D341Med (cell line): ENCODE measurements around the gene CCDC188.
A peak's percentile ranks its signal among the peaks of the same experiment; 100 is the strongest.

ENCODE experiments used
- DNase-seq: peaks from one replicate; pipeline ENCODE4 v3.0.0; 2012; ENCODE audit warnings: low spot score

CCDC188 gene

DNA sequence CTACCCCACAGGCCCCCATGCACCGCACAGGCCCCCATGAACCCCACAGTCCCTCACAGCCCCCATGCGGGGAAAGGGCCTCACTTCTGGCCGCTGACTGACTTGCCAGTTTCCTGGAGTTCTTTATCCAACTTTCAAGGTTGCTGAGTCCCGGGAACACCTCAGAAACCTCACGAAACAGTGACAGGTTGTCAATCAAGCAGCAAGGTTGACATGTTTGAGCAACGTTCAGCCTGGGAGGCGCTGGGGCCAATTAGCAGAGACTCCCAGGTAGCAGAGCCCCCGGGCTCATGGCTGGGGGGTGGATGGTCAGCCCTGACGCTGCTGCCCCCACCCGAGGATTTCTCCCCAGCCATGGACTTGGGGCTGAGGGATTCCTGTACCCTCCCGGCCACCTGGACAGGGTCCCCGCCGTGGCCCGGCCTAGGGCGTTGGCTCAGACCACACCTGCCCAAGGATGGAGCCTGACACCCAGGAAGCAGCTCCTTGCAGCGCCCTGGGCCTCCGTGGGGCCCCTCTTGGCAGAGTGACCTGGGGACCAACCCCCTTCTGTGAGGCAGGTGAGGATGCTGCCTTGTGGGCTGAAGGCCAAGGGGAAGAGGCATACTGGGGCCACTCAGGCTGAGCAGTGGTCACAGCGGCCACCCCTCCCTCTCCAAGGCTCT is 33.8 kb upstream of the CCDC188 start:
- DNase-seq = no peak

DNA sequence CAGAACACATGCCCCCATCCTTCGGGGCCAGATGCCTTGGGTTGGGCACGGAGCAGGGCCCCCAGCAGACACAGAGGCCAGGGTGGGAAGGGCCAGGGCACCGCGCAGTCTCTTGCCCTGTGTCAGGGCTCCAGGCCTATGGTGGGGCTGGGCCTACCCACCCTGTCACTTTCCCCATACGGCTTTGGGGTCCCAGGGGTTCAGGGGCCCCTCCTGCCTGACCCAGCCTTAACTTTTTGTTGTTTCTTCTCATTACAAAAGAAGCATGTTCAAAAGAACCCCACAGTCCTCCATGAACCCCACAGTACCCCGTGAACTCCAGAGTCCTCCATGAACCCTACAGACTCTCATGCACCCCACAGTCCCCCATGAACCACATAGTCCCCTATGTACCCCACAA is 33.0 kb upstream of the CCDC188 start:
- DNase-seq = no peak

DNA sequence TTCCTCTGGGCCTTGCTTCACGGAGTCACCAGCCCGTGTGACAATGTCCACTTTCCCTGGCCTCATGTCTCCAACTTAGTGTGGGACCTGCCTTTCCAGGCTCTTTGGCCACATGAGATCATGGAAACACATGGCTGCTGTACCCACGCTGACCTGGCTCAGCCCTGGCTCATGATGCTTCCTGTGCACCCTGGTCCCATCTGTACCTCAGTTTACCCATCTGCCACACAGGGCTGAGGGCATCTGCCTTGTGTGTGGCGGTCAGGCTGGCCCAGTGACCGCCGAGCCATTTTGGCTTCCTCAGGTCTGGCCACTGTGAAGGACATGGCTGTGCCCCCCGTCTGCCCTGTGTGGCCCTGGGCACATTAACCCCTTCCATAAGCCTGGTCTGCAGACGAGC is 32.2 kb upstream of the CCDC188 start:
- DNase-seq = no peak

DNA sequence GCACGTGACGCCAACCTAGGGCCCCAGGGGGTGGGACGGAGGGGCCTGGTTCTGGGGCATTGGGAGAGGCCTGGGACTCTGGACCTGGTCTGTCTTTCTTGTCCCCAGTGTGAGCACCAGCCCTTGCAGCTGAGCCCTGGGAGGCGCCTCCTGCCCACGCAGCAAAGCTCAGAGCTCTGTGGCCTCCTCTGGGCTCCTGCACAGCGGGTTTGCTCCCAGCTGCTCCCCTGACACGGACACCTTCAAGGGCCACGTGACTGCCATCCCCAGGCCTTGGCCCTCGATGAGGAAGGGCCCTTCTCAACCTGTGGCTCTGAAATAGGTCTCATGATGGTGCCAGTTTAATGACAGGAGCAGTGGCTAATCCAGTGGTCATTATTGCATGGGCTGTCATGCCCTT is 31.5 kb upstream of the CCDC188 start:
- no peak for DNase-seq

DNA sequence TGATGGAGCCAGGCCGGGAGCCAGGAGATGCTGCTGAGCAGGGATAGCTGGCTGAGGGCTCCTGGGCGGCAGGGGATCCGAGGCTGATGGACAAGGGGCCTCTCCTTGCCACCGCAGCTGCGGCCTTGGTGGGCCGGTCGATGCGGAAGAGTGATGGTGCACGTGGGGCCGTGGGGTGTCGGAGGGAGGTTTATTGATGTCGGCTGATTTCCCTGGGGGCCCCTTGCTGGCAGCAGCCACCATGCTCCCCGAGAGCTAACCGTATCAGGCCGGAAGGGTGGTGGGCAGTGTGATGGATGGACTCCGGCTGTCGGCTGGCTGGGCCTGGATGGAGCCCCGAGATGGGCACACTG is 31.0 kb upstream of the CCDC188 start:
- DNase-seq = no peak

DNA sequence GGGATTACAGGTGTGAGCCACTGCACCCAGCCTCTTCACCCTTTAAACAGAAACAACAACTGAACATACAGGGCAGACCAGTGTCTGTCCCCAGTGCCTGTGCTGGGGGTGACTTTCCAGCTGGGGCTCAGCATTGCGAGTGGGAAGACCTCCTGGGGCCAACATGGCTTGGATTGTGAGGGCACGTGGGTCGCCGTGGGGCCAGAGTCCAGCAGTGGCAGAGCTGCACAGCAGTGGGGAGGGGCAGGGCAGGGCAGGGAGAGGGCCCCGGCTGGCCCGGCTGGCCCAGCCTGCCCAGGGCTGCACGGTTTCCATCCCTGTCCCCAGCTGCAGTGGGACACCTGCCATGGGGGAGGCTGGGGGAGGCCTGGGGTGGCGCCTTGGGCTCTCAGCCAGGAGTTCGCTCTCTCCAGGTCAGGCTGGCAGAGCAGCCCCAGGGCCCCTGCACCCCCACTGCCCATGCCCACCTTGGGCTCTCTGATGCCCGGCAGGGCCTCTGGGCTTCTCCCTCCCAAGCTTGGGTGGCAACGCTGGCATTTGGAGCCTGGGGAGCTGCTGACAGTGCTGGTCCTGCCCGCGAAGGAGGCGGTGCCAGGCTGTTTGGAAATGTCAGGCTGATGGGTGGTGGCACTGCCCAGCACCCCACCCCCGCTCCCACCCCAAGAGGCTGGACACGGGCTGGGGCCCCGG is 30.5 kb upstream of the CCDC188 start:
- no peak for DNase-seq

DNA sequence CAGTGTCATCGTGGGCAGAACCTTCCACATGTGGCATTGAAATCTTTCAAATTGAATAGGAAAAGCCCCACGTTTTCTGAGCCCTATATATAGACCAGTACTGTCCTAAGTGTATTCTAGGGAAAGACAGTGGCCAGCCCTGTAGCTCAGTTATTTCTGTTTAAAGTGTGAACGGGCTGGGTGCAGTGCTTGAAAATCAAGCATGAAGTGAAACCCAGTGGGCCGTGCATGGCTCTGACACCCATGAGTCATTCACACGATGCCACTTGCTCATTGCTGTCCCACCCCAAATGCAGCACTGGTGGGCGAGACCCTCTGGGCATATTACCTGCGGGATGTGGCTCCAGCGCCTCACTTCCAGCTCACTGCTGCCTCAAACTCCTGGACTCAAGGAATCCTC is 29.8 kb upstream of the CCDC188 start:
- no peak for DNase-seq

DNA sequence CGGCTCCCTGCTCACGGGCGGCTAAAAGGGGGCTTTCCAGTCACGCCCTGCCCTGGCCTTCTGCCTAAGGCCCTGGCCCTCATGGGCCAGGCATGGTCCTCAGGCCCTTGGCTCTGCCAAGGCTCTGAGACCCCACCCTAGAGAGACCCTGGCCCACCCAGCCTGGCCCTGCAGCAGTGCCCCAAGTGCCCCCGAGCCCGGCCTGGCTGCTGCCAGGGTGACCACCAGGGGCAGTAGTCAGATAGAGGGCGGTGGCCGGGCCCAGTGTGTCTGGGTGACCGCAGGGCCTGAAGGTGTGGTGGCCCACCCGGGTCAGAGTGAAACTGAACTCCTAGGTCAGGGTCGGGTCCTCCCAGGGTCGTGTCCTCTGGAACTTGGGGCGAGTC is 29.4 kb upstream of the CCDC188 start:
- DNase-seq = no peak

DNA sequence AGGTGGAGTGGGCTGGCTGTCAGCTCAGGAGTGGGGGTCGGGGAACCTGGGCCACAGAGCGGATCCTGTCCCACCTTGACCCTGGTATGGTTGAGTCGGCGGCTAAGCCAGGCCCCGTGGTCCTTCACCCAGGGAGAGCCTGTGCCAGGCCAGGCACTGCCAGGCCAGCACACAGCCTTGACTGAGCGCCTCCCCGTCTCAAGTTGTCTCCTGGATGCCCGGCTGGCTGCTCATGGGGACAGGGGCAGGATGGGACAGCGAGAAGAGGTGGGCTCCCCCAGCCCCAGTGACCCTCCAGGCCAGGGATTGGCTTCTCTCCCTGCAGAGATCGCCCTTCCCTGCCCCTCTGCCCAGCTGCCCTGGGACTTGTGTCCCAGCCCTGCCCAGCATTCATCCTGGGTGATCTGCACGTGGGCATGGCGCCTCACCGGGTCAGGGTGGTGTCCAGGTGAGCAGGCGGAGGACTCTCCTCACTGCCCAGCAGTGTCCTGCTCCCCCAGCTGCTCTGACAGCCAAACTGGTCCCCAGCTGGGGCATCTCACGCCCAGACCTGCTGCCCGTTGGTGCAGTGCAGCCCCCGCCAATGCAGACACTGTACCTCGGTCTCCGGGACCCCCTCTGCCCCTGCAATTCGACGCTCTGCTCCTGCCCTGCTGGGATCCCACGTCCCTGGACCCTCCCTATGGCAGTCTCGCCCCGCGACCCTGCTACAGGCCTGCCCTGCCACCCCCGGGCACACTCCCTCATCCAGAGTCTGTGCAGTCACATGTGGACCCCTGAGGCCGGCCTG is 28.8 kb upstream of the CCDC188 start:
- no peak for DNase-seq

DNA sequence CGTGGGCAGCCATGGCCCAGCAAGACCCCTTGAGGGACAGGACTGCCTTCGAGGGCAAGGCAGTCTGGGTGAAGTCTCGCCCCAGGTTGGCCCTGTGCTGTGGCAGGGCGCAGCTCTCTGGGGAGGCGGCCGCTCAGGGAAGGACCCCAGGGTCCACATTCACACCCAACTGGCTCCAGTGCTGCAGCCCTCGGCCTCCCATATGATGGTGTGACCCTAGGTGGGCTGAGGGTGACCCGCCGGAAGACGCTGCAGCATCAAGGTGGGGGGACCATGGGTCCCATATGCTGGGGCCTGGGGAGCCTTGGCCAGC is 28.0 kb upstream of the CCDC188 start:
- DNase-seq = no peak

DNA sequence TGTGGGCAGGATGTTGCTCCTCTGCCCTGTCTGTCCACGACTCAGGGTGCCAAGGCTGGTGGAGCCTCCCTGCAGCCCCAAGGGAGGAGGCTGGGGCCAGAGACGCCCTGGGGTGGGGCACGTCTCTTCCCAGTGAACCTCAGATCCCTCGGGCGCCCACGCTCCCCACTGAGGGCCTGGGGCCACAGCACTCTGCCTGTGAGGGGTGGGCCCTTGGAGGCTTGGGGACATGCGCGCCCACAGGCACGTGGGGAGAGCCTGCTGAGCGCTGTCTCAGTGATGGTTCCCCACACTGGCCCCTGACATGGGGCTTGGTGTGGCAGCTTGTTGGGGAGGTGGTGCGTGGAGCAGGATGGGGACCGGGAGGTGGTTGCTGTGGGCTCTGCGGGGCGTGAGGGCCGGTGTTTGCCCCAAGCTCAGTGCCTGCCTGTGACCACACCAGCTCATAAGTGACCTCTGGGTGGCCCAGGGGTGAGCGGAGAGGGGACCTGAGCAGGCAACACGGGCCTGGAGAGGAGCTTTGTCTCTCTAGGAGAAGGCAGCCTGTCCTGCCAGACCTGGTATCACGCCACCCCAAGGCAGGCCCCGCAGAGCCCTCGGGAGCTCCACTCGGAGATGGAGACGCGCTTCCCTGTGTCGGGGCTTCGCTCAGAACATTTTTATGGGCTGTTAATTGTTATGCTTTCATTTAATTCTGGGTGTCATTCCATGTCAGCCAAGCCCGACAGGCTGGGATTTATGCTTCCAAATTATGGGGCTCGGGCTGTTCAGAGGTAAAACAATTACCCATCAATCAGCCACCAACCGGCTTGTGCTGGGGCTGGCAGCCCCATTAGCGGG is 27.4 kb upstream of the CCDC188 start:
- no peak for DNase-seq

DNA sequence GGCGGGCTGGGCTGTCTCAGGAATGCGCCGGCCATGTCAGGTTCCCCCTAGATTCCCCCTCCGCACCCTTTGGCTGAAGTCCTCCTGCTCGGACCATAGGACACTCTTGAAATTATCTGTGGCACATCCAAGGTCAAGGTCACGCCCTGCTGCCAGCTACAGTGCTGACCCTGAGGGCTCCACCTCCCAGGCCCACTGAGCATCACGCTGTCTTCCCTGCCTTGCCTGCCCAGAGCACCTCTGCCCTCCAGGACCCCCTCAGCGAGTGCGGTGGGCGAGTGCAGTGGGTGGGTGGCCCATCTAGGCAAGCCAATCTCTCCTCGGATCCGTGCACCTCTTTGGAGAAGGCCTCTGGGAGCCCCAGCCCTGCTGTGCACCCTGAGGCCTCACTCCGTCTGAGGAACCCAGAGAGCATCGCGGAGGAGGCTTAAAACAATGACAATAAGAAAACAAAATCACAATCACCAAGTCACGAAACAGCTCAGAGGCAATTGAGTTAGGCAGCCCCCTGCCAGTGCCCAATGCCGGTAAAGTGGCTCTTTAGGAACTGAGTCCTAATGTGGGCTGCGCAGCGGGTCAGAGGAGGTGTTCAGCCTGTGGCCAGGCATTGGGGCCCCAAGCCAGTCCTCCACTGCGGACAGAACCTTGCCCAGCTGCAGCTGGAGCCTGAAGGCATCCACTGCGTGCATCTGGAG is 26.5 kb upstream of the CCDC188 start:
- no peak for DNase-seq

DNA sequence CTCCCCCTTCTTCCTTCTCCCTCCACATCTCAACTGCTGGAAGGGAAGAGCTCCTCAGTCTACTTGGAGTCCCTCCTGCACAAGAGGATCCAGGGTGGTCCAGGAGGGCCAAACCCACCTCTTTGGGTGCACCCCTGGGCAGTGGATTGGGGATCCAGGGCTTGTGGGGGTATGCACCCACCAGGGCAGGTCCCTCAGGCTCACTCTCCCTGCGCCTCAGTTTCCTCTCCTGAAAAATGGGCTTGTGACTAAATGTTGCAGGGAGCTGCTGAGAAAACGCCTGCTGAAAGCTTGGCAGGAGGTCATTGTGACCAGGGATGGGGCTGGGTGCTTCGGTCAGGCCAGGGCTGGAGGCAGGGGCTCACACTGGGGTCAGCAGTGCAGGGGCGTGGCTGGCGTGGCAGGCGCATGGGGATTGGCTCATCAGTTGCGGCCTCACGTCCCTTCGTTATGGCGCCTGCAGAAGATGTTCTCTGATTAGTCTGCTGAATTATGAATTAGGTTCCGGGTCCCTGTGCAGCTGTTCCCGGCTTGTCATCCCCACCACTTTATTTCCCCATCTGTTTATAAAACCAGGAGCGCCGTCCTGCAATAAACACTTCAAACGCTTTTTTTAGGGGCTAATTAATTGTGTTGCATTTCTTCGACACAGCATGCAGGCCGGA is 25.7 kb upstream of the CCDC188 start:
- no peak for DNase-seq

DNA sequence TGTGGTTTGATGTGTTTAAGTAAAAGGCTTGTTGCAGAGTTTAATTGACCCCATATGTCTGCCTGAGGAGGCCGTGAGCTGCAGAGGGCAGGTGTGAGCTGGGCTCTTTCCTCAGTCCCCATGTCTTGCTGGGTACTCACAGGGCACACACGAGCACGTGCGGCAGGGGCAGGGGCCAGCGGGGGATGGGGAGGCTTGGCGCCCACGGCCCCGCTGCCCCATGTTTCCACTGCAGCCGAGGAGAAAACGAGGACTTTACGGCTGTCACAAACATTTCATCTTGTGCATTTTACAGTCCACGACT is 24.7 kb upstream of the CCDC188 start:
- no peak for DNase-seq

DNA sequence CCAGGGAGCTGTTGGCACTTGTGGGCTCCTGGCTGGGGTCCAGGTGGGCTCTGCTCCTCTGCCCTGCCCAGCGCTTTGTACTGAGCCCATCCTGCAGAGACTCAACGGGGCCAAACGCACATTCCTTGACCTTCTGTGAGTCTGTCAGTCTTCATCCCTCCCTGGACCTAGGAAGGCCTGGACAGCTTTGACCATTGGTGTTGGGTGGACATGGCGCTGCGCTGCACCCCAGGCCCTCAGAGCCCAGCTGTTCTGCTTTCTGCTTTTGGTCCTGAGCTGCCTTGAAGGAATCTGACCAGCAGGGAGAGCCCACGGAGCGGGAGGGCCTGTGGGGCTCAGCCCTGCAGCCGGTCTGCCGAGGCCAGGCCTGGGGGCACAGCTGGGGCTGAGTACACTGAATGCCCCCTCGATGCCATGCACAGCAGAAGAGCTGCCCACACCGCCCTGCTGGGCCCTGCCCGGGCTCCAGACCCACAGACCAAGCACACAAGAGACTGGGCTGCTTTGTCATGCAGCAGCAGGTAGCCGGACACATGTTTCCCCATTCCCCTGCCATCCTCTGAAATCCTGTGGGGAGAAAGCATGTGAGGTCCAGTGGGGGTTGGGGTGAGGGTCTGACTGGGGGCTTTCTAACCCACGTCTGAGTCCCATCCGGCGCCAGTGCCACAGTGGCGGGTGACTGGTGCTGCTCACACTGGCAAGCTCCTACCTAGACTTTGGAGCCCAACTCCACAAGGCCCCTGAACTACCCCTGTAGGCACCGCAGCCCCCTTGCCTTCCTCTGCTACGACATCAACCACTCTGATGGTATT is 24.1 kb upstream of the CCDC188 start:
- peak; percentile 63 for DNase-seq

DNA sequence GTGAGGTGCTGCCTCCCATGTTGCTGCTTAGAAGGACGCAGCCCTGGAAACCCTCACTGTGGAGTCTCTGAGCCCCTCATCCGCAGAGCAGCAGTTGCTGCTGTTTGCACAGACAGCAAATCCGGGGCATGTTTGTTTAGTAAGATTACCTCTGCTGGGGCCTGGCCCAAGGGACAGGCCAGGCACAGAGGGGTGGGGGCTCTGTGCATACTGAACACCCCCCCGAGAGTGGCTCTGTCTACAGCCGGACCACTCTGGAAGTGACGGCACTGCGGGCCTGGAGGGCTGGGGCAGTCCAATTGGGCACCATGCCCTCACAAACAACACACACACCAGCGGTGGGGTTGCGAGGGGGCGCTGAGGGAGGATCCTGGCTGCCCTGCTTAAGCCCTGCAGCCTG is 22.9 kb upstream of the CCDC188 start:
- no peak for DNase-seq

DNA sequence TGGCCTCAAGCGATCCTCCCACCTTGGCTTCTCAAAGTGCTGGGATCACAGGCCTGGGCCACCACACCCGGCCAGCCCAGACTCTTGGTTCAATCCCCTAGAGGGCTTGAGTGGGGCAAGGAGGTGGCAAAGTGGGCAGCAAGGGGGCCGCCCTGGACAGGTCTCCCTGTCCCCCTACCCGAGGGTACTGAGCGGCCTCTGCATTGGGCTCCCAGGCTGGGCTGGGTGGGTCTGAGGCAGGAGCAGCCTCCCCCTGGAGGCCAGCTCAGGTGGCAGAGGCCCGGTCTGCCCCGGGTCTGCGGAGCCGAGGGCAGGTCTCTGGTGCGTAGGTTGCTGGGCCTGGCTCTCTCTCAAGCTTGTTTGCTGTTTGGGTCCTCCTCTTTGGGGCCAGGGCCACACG is 22.4 kb upstream of the CCDC188 start:
- DNase-seq = no peak

DNA sequence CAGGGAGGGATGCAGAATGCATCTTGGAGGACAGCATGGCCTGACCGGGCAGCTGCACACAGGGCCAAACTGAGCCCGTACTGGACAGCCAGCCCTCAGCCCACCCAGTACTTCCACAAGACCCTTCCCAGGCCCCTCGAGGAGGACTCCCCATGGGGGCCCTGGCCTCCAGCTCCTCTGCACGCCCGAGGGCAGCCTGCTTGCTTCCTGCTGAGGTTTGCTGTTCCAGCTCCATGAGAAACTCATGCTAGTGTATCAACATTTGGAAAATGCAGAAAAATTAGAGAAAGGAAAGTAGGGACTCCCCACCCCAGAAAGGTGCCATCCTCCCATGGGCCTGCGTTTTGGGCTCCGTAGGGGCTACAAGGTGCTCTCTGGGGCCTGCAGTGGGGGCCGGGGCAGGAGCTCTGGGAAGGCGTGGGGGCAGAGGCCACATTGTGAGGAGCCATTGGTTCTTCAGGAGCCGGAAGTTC is 21.3 kb upstream of the CCDC188 start:
- no peak for DNase-seq

DNA sequence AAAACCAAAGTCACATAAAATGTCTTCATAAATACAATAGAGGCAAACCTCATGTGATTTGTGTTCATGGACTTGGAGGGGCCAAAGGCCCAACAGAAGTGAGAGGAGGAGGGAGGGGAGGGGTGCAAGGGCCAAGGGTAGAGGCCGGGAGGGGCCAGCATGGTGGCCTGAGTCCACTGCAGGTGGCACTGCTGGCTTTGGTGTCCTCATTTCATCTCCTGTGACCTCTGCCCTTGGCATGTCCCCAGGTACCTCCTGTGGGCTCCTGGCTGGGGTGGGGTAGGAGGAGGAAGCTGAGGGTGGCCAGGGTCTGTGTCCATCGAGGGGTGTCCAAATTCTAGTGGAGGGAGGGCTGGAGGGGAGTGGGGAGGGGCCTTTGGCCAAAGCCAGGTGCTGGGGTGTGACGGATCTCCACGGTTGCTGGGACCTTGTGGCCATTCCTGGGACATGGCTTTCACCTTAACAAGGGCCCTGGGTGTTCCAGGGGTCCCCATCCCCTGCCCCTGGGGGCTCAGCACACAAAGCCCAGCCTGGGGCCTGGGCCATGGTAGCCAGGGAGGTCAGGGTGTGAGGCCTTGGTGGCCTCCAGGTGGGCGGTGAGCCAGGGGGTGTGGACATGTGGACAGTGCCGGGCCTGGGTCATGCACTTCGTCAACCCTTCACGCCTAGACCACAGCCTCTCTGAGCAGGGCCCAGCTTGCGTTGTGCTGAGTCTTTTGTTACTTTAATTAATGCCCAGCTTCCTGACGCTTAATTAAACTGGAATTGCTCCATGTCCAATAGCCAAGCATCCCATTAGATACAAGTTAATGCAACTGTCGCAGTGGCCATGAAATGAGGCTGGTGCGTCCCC is 20.7 kb upstream of the CCDC188 start:
- no peak for DNase-seq

DNA sequence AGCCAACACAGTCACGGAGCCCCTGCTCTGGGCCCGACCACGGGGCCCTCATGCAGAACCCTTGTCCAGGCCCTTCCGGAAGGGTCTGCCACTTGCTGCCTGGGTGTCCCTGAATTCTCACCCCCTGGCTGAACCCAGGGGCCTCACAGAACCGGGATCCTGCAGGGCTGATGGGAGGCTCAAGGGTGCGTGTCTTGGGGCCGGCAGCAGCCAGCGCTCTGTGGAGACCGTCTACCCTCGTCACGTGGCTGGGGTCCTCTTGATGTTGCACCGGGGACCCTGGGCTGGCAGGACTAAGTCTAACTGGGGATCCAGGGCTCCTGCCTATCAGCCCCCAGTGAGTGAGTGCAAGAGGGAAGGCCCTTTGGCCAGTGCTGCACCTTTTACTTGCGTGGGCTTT is 19.3 kb upstream of the CCDC188 start:
- no peak for DNase-seq
